Measurements from ENCODE around the gene KMT2B. TPM values are rescaled to one million over a fixed set of nuclear protein-coding genes. Genes with fewer than 3 reads are reported as not detected.

KMT2B gene
- total and polyA plus RNA-seq, 2 experiments from 2014 or later = 15.8 to 49.8 TPM

- TF ChIP-seq ETS1 (IDR thresholded peaks at IDR 0.05) = no peak
- TF ChIP-seq EZH2phosphoT487 (IDR thresholded peaks at IDR 0.05; ENCODE audit: unreplicated experiment) = no peak
- TF ChIP-seq EZH2 (IDR thresholded peaks at IDR 0.05; ENCODE audit: low read depth, unreplicated experiment) = no peak
- no peak for TF ChIP-seq ZNF114 (CRISPR knock-in tag; IDR thresholded peaks at IDR 0.05)
- no peak for TF ChIP-seq REST (IDR thresholded peaks at IDR 0.05; ENCODE audit: unreplicated experiment)
Observed at GRCh38 chr19:35713506-35713850, 4.3 kb upstream of the KMT2B start (continued).

GRCh38 chr19:35713904-35714495 is 3.8 kb upstream of the KMT2B start:
- peaks cover 43% of the 10 kb centered on the region for H3K4me1 ChIP-seq (ENCODE audit: insufficient read depth)
- Mint-ChIP-seq H3K9me3 (no peaks in the 10 kb centered on the region), H3K4me3 (no peak overlapping the region; the same call in 2 of the 3 replicates), H3K27me3 (ENCODE audit: insufficient read depth, low read depth, poor library complexity) (peaks cover 24% of the 10 kb centered on the region), H3K36me3 (ENCODE audit: low read depth) (peaks cover 3% of the 10 kb centered on the region; the same call in 1 of the 3 replicates), H3K4me1 (peaks cover 47% of the 10 kb centered on the region), H3K27ac (no peak overlapping the region)
- H3K79me2 ChIP-seq (replicated peaks; ENCODE audit: insufficient read depth) = peaks cover 8% of the 10 kb centered on the region
- H3F3A ChIP-seq (replicated peaks; ENCODE audit: low read depth) = peaks cover 10% of the 10 kb centered on the region; the same call in 1 of the 2 replicates
- H3K27me3 ChIP-seq (ENCODE audit: insufficient read depth) = no peaks in the 10 kb centered on the region
- H4K20me1 ChIP-seq (replicated peaks; ENCODE audit: insufficient read depth) = peaks cover 5% of the 10 kb centered on the region; the same call in 1 of the 2 replicates
- no peak overlapping the region for H3K4me3 ChIP-seq
- no peaks in the 10 kb centered on the region for H3K36me3 ChIP-seq (ENCODE audit: insufficient read depth)
- no peak for TF ChIP-seq NANOG (IDR thresholded peaks at IDR 0.05; ENCODE audit: borderline replicate concordance)
- TF ChIP-seq EZH2 (IDR thresholded peaks at IDR 0.05; ENCODE audit: low read depth, unreplicated experiment) = no peak
- TF ChIP-seq ZNF114 (CRISPR knock-in tag; IDR thresholded peaks at IDR 0.05) = no peak
- no peak for TF ChIP-seq CREB1 (CRISPR knock-in tag; IDR thresholded peaks at IDR 0.05; ENCODE audit: low read depth)
- no peak for TF ChIP-seq ZNF462 (CRISPR knock-in tag; IDR thresholded peaks at IDR 0.05)
- TF ChIP-seq REST (IDR thresholded peaks at IDR 0.05; ENCODE audit: unreplicated experiment) = no peak
- TF ChIP-seq POLR2AphosphoS5 (IDR thresholded peaks at IDR 0.05; ENCODE audit: low read depth) = no peak
- no peak for TF ChIP-seq ZNF331 (CRISPR knock-in tag; IDR thresholded peaks at IDR 0.05; ENCODE audit: low read depth)
- ATAC-seq (no peak), DNase-seq (ENCODE audit: low spot score) (no peak)
- no peak overlapping the region for H3K27ac ChIP-seq (ENCODE audit: low read depth)
- no peak overlapping the region for H3K4me2 ChIP-seq
- H2AFZ ChIP-seq = no peak overlapping the region
- no peaks in the 10 kb centered on the region for H3K9me2 ChIP-seq (ENCODE audit: insufficient read depth)
